Measurements from ENCODE around the gene RGPD3. TPM values are rescaled to one million over a fixed set of nuclear protein-coding genes. Genes with fewer than 3 reads are reported as not detected.
A peak's percentile ranks its signal among the peaks of the same experiment; 100 is the strongest.
"Not testable (repeated sequence)": the region's sequence is repeated elsewhere in the genome, so short reads cannot be mapped to it uniquely, and the experiment has no call there.

The RGPD3 gene
- total RNA-seq, 1 donor from 2014 or later, result 0.51 TPM

- DNase-seq, result not testable (repeated sequence)
These were observed 11.3 kb upstream of the RGPD3 start for GRCh38 chr2:106479563-106479962.

GRCh38 chr2:106477647-106478046 lies 9.4 kb upstream of the RGPD3 start:
- not testable (repeated sequence) for DNase-seq

GRCh38 chr2:106470658-106471057 lies 2.4 kb upstream of the RGPD3 start:
- DNase-seq, result not testable (repeated sequence)

GRCh38 chr2:106467516-106467915 lies 697 bp downstream of the RGPD3 start:
- DNase-seq, result not testable (repeated sequence)

GRCh38 chr2:106461882-106462281 lies 6.3 kb downstream of the RGPD3 start:
- DNase-seq, result peak; percentile 1

GRCh38 chr2:106390680-106391079 lies 77.5 kb downstream of the RGPD3 start:
- not testable (repeated sequence) for DNase-seq

GRCh38 chr2:106388814-106389410 lies 79.3 kb downstream of the RGPD3 start:
- DNase-seq, result not testable (repeated sequence)

- not testable (repeated sequence) for DNase-seq
These were observed 83.7 kb downstream of the RGPD3 start for GRCh38 chr2:106384548-106384947.

GRCh38 chr2:106381867-106382266 lies 86.3 kb downstream of the RGPD3 start:
- DNase-seq, result not testable (repeated sequence)

- not testable (repeated sequence) for DNase-seq
These were observed 88.6 kb downstream of the RGPD3 start for GRCh38 chr2:106379567-106379966.

- not testable (repeated sequence) for DNase-seq
These were observed 99.0 kb downstream of the RGPD3 start for GRCh38 chr2:106369182-106369581.

- no peak for DNase-seq
These were observed 101.9 kb downstream of the RGPD3 start for GRCh38 chr2:106366204-106366885.

- DNase-seq, result no peak
These were observed 104.4 kb downstream of the RGPD3 start for GRCh38 chr2:106363791-106364190.

- no peak for DNase-seq
These were observed 105.4 kb downstream of the RGPD3 start for GRCh38 chr2:106362789-106363188.

GRCh38 chr2:106359512-106359911 lies 108.7 kb downstream of the RGPD3 start:
- DNase-seq, result no peak

GRCh38 chr2:106358521-106358920 lies 109.7 kb downstream of the RGPD3 start:
- DNase-seq, result no peak

- DNase-seq, result no peak
These were observed 110.1 kb downstream of the RGPD3 start for GRCh38 chr2:106358081-106358480.

GRCh38 chr2:106356291-106356690 lies 111.9 kb downstream of the RGPD3 start:
- no peak for DNase-seq

- DNase-seq, result no peak
These were observed 114.5 kb downstream of the RGPD3 start for GRCh38 chr2:106353676-106354075.

- no peak for DNase-seq
These were observed 117.2 kb downstream of the RGPD3 start for GRCh38 chr2:106350980-106351379.

- DNase-seq, result no peak
These were observed 123.9 kb downstream of the RGPD3 start for GRCh38 chr2:106344302-106344701.

GRCh38 chr2:106343274-106343673 lies 124.9 kb downstream of the RGPD3 start:
- DNase-seq, result no peak

GRCh38 chr2:106342831-106343251 lies 125.4 kb downstream of the RGPD3 start:
- DNase-seq, result no peak

GRCh38 chr2:106341666-106342065 lies 126.5 kb downstream of the RGPD3 start:
- DNase-seq, result no peak

Data from dermis blood vessel endothelial cell (primary cell).